Fibroblast of skin of back (primary cell): ENCODE results near the gene MACF1.

Experiments used
- DNase-seq: peaks from one replicate; pipeline ENCODE4 v3.0.0-alpha.2; 2013

Gene MACF1

DNA sequence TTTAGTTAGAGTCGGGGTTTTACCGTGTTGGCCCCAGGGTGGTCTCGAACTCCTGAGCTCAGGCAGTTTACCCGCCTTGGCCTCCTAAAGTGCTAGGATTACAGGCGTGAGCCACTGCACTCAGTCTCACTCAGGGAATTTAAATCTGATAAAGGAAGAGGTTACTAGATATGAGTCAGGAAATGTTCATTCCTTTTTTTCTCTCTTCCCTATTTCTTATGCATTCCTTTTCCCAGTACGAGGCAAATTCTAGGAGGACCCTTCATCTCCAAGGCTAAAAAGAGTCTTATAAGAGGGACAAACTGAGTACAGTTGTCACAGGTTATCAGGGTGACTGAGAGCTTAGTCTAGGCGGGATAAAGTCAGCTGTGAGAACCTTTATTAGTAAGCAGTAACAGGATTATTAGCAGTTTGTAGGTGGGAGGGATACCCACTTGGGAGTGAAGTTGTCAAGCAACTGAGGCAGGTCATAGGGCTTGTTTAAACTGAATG lies 9.1 kb downstream of the MACF1 start:
- DNase-seq, result peak; percentile 85

- no peak for DNase-seq
Observed at GRCh38 chr1:39214021-39214713, 9.7 kb downstream of the MACF1 start.

- no peak for DNase-seq
Observed at GRCh38 chr1:39214714-39214997, 10.2 kb downstream of the MACF1 start.

GRCh38 chr1:39214998-39215873 lies 10.7 kb downstream of the MACF1 start:
- peak; percentile 20 for DNase-seq

DNA sequence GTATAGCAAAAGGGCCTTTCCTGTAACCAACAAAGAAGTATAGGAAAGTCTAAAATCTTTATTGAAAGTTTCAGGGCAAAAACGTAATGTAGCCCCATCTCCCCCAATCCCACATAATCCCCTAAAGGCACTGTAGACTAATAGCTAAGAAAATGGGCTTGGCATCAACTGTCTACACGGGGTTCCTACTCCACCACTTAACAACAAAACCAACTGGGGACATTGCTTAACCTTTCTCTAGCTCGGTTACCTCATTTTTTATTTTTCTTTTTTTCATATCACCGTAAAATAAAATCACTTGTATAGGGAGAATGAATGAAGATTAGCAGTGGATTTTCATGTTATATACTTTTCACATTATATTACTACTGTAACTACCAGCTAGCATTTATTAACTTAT lies 12.3 kb downstream of the MACF1 start:
- no peak for DNase-seq

DNA sequence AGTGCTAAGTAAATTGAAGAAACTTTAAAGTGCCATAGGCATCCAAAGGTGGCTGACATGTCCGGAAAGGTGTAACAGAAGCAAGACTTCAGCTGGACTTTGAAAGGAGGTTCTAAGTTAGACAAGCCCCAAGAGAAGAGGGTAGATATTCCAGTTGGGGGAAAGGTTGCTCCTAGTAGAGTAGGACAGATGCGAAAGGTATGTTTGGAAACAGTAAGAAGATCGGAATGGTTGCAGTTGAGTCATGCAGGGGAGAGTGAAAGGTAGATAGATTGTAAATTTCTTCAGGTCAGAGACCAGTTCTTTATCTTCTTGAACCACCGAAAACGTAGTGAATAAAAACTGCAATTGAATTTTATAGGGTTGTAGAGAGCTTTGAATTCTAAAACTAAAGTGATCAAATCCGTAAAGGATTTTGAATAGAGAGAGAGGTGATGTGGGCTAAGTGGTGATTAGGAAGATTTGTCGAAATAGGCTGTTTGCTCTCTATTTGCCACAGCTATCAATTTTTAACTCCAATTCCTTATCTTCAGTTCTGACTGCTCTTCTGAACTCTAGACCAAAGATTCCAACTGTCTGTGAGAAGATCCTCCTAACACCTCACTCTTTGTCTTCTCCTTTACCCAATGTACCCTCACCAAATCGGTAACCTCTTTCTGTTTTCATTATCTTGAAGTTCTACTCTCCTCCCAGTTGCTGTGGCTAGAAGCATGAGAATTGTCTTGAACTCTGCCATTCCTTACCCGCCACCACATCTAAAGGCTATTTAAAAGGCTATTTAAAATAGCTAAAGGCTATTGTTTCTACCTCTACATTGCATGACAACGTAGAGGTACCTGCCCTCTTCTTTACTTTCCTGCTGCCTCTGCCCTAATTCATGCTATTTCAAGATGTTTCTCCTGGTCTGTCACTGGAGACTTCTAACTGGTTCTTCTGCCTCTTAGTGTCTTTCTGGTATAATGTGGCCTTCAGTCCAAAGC lies 16.7 kb downstream of the MACF1 start:
- DNase-seq, result no peak

DNA sequence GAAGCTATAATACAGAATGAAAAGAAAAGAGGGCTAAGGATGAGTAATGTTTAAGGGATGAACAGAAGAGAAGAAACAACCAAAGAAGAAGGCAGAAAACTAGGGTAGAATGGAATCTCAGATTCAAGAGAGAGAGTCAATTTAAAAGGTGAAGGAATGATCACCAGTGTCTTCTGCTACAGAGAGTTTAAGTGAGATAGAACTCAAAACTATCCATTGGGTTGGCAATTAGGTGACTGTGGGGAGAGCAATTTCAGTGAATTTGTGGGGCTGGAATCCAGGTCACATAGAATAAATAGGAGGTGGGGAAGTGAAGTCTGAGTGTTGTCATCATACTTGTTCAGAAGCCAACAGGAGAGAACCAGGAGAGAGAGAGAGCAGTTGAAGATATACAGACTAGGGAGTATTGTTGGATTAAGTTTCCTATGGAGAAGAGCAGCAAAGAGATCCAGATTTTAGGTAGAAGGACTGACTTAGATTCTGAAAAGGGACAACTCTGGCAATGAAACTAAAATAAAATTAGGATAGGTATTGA lies 19.9 kb downstream of the MACF1 start:
- DNase-seq, result no peak

DNA sequence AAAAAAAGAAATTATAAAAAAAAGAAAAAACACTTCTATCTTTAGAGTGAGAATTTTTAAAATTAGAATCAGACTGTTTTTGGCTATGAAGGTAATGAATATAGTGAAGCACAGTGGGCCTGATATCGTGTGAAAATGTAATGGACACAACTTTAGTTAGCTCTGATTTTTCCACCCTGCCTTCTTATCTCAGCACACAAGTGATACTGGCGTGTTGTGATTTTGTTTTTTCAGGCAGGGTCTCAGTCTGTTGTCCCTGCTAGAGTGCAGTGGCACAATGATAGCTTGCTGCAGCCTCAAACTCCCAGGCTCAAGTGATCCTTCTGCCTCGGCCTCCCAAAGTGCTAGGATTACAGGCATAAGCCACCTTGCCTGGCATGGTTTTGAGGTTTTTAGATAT lies 22.3 kb downstream of the MACF1 start:
- DNase-seq, result no peak

DNA sequence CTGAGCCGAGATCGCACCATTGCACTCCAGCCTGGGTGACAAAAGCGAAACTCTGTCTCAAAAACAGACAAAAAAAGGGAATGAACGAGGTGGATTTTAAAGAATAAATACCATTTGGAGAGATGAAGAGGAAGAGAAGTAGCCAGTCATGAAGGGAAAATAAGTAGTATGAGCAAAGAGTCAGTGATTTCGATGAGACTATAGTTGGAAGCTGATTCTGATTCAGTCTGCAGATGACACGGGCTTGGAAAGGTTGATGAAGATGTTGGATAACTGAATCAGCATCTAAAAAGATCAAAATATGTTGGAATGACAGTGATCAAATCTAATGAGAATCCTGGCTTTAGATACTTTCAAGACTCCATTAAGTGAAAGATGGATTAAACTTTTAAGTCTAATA lies 23.8 kb downstream of the MACF1 start:
- no peak for DNase-seq

GRCh38 chr1:39229504-39229903 lies 25.0 kb downstream of the MACF1 start:
- no peak for DNase-seq

- peak; percentile 79 for DNase-seq
Observed at GRCh38 chr1:39230261-39231190, 26.0 kb downstream of the MACF1 start.

DNA sequence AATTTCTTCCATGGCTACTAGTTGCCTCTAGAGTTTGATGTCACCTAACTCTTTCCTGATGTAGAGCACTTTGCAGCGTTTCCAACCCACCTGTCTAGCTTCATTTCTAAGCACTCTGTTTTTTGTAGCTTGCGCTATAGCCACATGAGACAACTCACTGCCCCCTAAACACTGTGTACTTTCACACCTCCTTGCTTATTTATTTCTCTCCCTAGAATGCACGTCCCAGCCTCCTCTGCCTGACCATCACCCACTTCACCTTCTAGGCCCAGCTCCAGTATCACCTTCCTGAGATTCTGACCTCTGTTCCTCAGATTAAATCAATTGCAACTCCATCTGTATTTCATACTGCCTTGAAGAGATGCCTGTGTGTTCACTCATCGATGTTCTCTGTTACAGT lies 32.5 kb downstream of the MACF1 start:
- DNase-seq, result no peak

DNA sequence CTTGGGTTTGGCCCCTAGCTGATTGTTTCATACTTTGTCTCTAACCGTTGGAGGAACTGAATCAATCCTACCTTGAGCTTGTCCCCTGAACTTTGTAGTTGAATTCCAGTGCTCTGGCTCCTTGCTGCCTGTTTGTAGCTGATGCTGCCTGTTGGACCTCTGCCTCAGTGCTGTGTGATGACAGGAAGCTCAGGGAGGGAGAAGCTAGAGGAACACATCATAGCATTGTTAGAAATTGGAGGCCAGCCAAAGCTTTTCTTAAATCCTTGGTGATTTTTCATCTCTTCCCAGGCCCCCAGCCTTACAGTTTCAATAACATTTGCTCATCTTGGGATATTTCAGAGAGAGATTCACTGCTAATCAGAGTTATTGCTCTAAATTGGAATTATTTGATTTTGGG lies 34.0 kb downstream of the MACF1 start:
- peak; percentile 87 for DNase-seq

DNA sequence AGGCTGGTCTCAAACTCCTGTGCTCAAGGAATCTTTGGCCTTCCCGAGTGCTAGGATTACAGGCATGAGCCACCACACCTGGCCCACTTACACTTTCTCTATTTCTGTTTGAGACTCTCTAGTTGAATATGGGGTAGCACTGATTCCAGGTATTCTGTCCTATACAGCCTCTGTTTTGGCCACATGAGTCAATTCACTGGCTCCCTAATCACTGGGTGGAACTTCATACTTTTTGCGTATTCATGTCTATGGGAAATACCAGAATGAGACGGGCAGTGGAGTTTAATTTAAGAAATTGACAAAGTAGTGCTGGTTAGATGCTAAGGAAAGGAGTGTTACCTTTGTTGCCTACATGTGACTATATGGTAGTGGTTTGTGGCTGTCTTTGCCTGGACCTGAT lies 35.5 kb downstream of the MACF1 start:
- no peak for DNase-seq

DNA sequence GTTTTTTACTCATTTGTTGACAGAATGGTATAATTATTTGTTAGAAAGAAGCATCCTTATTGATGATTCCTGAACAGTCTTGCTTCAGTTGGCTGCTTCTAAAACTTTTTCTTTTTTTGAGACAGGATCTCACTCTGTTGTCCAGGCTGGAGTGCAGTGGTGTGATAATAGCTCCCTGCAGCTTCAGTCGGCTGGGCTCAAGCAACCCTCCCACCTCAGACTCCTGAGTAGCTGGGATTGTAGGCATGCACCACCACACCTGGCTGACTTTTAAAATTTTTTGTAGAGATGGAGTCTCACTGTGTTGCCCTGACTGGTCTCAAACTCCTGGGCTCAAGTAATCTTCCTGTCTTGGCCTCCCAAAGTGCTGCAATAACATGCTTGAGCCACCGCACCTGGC lies 38.8 kb downstream of the MACF1 start:
- no peak for DNase-seq

- DNase-seq, result peak; percentile 40
Observed at GRCh38 chr1:39250460-39251240, 46.2 kb downstream of the MACF1 start.

GRCh38 chr1:39255222-39255621 lies 50.7 kb downstream of the MACF1 start:
- peak; percentile 86 for DNase-seq

GRCh38 chr1:39258146-39258924 lies 53.8 kb downstream of the MACF1 start:
- DNase-seq, result peak; percentile 66

- no peak for DNase-seq
Observed at GRCh38 chr1:39258925-39259244, 54.4 kb downstream of the MACF1 start.

- DNase-seq, result peak; percentile 69
Observed at GRCh38 chr1:39261712-39262221, 57.3 kb downstream of the MACF1 start.
